HCT116 (cell line): Measurements from ENCODE around the gene CHD2. TPM values are rescaled to one million over a fixed set of nuclear protein-coding genes. Genes with fewer than 3 reads are reported as not detected.

ENCODE experiments used
- ATAC-seq: fragments of 200-7000 bp; cut with Tn5 transposase; 2 replicates; pipeline ENCODE4 v1.9.1; 2020; ENCODE audit warnings: mild to moderate bottlenecking, moderate library complexity
- BruUV-seq: library from RNA; stranded (reverse); fragments of 400-500 nt; replicated peaks from 2 replicates; lab custom pipeline; 2021; lab: Mats Ljungman, UMichigan
- CTCF ChIA-PET: fragments of 300-600 bp; sonication (Branson Sonifier 250); formaldehyde crosslinking; loops from one replicate; lab custom pipeline; 2021; ENCODE audit warnings: antibody characterized with exemption; lab: Charles Lee
- POLR2A ChIA-PET: fragments of 300-600, 350-600 bp; sonication (Branson Sonifier 250); formaldehyde crosslinking; loops from one replicate; lab custom pipeline; 2021; ENCODE audit warnings: antibody characterized with exemption; lab: Charles Lee
- RAD21 ChIA-PET, 2 experiments: fragments of 300-600 bp; sonication (Branson Sonifier 250); formaldehyde crosslinking; loops; one replicate each; lab custom pipeline; 2023; ENCODE audit warnings: low total read pairs in 2 of 2; ENCODE audit not compliant: uncharacterized antibody in 2 of 2, unreplicated experiment in 2 of 2, low non-redundant PET in 1 of 2; lab: Charles Lee
- DNase-seq: peaks from one replicate; pipeline ENCODE4 v3.0.0-alpha.2; 2010; ENCODE audit warnings: low read depth, low spot score
- H2AFZ ChIP-seq: fragments of 200-600 bp; shearing (Covaris generic), sonication (generic); 2 replicates; pipeline ENCODE4 v1.6.1; 2017; ENCODE audit warnings: low read depth, mixed run types, mixed read lengths, antibody characterized with exemption, low read length; ENCODE audit not compliant: poor library complexity, severe bottlenecking
- H3K27ac ChIP-seq: 2 replicates; pipeline ENCODE4 v1.5.1; 2012; ENCODE audit warnings: low read depth, low read length
- H3K27me3 ChIP-seq: fragments of 200-600 bp; sonication (generic); 2 replicates; pipeline ENCODE4 v1.6.1; 2016; ENCODE audit warnings: mixed run types, low read length, mixed read lengths; ENCODE audit not compliant: insufficient read depth
- H3K36me3 ChIP-seq, 2 experiments: fragments of 200-500 bp in 1 of 2; fragments of 200-600 bp in 1 of 2; sonication (Bioruptor generic) in 1 of 2; sonication (generic) in 1 of 2; 2 replicates each; pipeline versions ENCODE4 v1.5.1 to v1.6.1; 2014 to 2016; ENCODE audit warnings: low read length in 2 of 2, inconsistent platforms in 1 of 2, mixed read lengths in 1 of 2, mixed run types in 1 of 2; ENCODE audit not compliant: insufficient read depth in 2 of 2, control insufficient read depth in 1 of 2
- H3K4me1 ChIP-seq, 2 experiments: fragments of 200-600 bp in 1 of 2; sonication (generic) in 1 of 2; 2 replicates each; pipeline versions ENCODE4 v1.5.1 to v1.6.1; 2012 to 2017; ENCODE audit warnings: low read length in 2 of 2, inconsistent platforms in 1 of 2, mild to moderate bottlenecking in 1 of 2, mixed read lengths in 1 of 2, mixed run types in 1 of 2, moderate library complexity in 1 of 2; ENCODE audit not compliant: insufficient read depth in 2 of 2, control insufficient read depth in 1 of 2
- H3K4me2 ChIP-seq: fragments of 200-600 bp; sonication (generic); 2 replicates; pipeline ENCODE4 v1.6.1; 2017; ENCODE audit warnings: mixed run types, low read length, mixed read lengths
- H3K4me3 ChIP-seq, 2 experiments: fragments of 200-600 bp in 1 of 2; sonication (generic) in 1 of 2; replicated peaks in 1 of 2; 2 replicates each; pipeline ENCODE4 v1.5.1; 2011 to 2016; ENCODE audit warnings: low read length in 2 of 2, control low read depth in 1 of 2, low read depth in 1 of 2, mild to moderate bottlenecking in 1 of 2, mixed read lengths in 1 of 2, mixed run types in 1 of 2
- H3K79me2 ChIP-seq: fragments of 200-600 bp; sonication (generic); 2 replicates; pipeline ENCODE4 v1.6.1; 2017; ENCODE audit warnings: mild to moderate bottlenecking, mixed run types, low read length, moderate library complexity, mixed read lengths; ENCODE audit not compliant: insufficient read depth
- H3K9ac ChIP-seq: fragments of 200-600 bp; sonication (generic); 2 replicates; pipeline ENCODE4 v1.6.1; 2016; ENCODE audit warnings: low read length, mixed read lengths
- H3K9me2 ChIP-seq: fragments of 200-600 bp; sonication (generic), shearing (Covaris generic); 2 replicates; pipeline ENCODE4 v1.6.1; 2017; ENCODE audit warnings: mixed run types, mild to moderate bottlenecking, moderate library complexity; ENCODE audit not compliant: insufficient read depth
- H3K9me3 ChIP-seq, 2 experiments: fragments of 200-500 bp in 1 of 2; fragments of 200-600 bp in 1 of 2; sonication (Bioruptor generic) in 1 of 2; sonication (generic) in 1 of 2; 2 replicates each; pipeline ENCODE4 v1.6.1; 2014 to 2017; ENCODE audit warnings: low read length in 2 of 2, mixed read lengths in 2 of 2, inconsistent platforms in 1 of 2, low read depth in 1 of 2, mild to moderate bottlenecking in 1 of 2, mixed run types in 1 of 2, moderate library complexity in 1 of 2; ENCODE audit not compliant: control insufficient read depth in 1 of 2, insufficient read depth in 1 of 2
- H4K20me1 ChIP-seq: fragments of 200-600 bp; sonication (generic), shearing (Covaris generic); 2 replicates; pipeline ENCODE4 v1.6.1; 2017; ENCODE audit warnings: mixed run types, mild to moderate bottlenecking, moderate library complexity; ENCODE audit not compliant: insufficient read depth
- ELF1 ChIP-seq: IDR thresholded peaks from 2 replicates; pipeline ENCODE4 v1.6.1; 2012; ENCODE audit warnings: low read depth, borderline replicate concordance
- JUND ChIP-seq: IDR thresholded peaks from 2 replicates; pipeline ENCODE4 v1.6.1; 2012
- RAD21 ChIP-seq: IDR thresholded peaks from 2 replicates; pipeline ENCODE4 v1.6.1; 2012; ENCODE audit warnings: low read depth, mild to moderate bottlenecking
- SIN3A ChIP-seq: IDR thresholded peaks from 2 replicates; pipeline ENCODE4 v1.6.1; 2012; ENCODE audit warnings: low read depth
- SP1 ChIP-seq: IDR thresholded peaks from 2 replicates; pipeline ENCODE4 v1.6.1; 2012; ENCODE audit warnings: low read depth
- YY1 ChIP-seq: IDR thresholded peaks from 2 replicates; pipeline ENCODE4 v1.6.1; 2011; ENCODE audit warnings: low read length, low read depth, moderate library complexity, mild to moderate bottlenecking; ENCODE audit not compliant: insufficient replicate concordance; ENCODE audit errors: extremely low read depth
- ZBTB33 ChIP-seq: IDR thresholded peaks from 2 replicates; pipeline ENCODE4 v1.6.1; 2011; ENCODE audit warnings: mild to moderate bottlenecking, low read length, moderate library complexity; ENCODE audit not compliant: insufficient replicate concordance; ENCODE audit errors: extremely low read depth
- ZNF274 ChIP-seq: fragments of 200-500 bp; sonication (Bioruptor generic); IDR thresholded peaks from 2 replicates; pipeline ENCODE4 v1.6.1; 2014; ENCODE audit warnings: mild to moderate bottlenecking, low read depth, low read length, inconsistent platforms
- intact Hi-C: fragments of 100-400 bp; cut with micrococcal nuclease; formaldehyde crosslinking; loops from 2 replicates; pipeline ENCODE4 v1.10.0; 2022
- total RNA-seq: library from RNA; stranded (reverse); gene quantifications from one replicate; pipeline ENCODE4 v1.2.1, GENCODE V29; 2021; ENCODE audit not compliant: unreplicated experiment

Gene CHD2
- total RNA-seq, 1 experiment from 2014 or later, result 116 TPM

DNA sequence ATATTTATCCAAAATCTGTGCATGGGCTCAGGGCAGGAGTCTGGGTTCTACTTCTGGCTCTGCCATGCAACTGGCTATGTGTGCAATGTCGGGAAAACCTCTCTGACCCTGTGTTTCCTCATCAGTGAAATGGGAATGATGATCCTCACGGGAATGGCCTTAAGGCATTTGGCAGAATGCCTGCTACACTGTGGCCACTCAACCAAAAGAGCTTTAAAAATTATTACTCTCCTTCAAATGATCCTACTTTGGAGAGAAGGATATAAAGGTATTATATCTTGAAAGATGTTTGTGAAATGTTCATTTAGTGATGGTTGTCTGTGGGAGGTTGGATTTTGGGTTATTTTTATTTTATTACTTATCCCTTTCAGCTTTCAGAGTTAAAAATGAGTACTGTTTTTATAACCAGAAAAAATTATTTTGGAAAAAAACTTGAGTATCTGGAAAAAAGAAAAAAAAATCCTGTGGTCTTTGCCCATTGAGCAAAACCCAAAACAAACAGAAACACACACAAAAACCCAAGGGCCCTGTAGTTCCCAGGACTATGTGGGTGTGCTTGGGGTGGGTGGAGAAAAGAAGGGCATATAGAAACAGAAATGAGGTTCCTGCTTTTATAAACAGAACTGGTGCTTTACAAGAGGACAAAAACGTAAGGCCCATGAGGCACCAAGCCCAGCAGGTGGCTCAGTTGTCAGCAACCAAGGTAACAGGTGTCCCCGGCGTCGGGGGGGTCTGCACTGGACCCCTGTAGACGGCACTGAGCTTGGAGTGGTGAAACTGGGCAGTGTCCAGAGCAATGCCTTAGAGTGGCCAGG lies 166.9 kb downstream of the CHD2 start:
- ATAC-seq, result no peak
- no peak for DNase-seq
- no peaks in the 10 kb centered on the region for H4K20me1 ChIP-seq
- no peaks in the 10 kb centered on the region for H3K9me3 ChIP-seq
- H3K4me3 ChIP-seq, result no peak overlapping the region
- no peak overlapping the region for H3K27ac ChIP-seq
- H3K9ac ChIP-seq, result no peak overlapping the region
- no peaks in the 10 kb centered on the region for H3K27me3 ChIP-seq
- H3K4me2 ChIP-seq, result no peak overlapping the region
- H3K4me1 ChIP-seq, result peaks cover 7 to 19% of the 10 kb centered on the region in 2 experiments
- no peaks in the 10 kb centered on the region for H3K79me2 ChIP-seq
- H3K36me3 ChIP-seq, result no peaks in the 10 kb centered on the region
- CTCF ChIA-PET, result no interaction called here
- H3K9me2 ChIP-seq, result no peaks in the 10 kb centered on the region
- intact Hi-C loops, result no loop called here
- no peak for TF ChIP-seq SP1
- no peak for TF ChIP-seq ELF1
- TF ChIP-seq YY1, result no peak
- no peak for TF ChIP-seq ZNF274
- TF ChIP-seq SIN3A, result no peak
- no peak for TF ChIP-seq JUND
- TF ChIP-seq RAD21, result no peak
- no peak for TF ChIP-seq ZBTB33
- H2AFZ ChIP-seq, result no peak overlapping the region
- RAD21 ChIA-PET, result no interaction called here
- no TSS peak for BruUV-seq
- POLR2A ChIA-PET, result no interaction called here
